ENCODE measurements around the gene HMGB3.

HMGB3 gene

GRCh38 chrX:151013164-151013743 lies 30.1 kb downstream of the HMGB3 start:
- TF ChIP-seq SIN3A (IDR thresholded peaks at IDR 0.05; ENCODE audit: borderline replicate concordance, insufficient read depth, low read length) (no peak), REST (IDR thresholded peaks at IDR 0.05; ENCODE audit: insufficient read depth in 1 of 2, low read depth in 2 of 2, low read length in 2 of 2) (no peak), POLR2AphosphoS5 (IDR thresholded peaks at IDR 0.05; ENCODE audit: low read depth, low read length) (no peak), TAF1 (IDR thresholded peaks at IDR 0.05; ENCODE audit: borderline replicate concordance, insufficient read depth, low read length) (no peak), FOXP2 (optimal IDR thresholded peaks at IDR 0.05; ENCODE audit: borderline replicate concordance, extremely low read depth, extremely low read length, insufficient read depth) (no peak)

GRCh38 chrX:151015684-151016083 lies 32.5 kb downstream of the HMGB3 start:
- TF ChIP-seq POLR2AphosphoS5 (IDR thresholded peaks at IDR 0.05; ENCODE audit: low read depth, low read length) (no peak), REST (IDR thresholded peaks at IDR 0.05; ENCODE audit: insufficient read depth in 1 of 2, low read depth in 2 of 2, low read length in 2 of 2) (no peak), SIN3A (IDR thresholded peaks at IDR 0.05; ENCODE audit: borderline replicate concordance, insufficient read depth, low read length) (no peak), FOXP2 (optimal IDR thresholded peaks at IDR 0.05; ENCODE audit: borderline replicate concordance, extremely low read depth, extremely low read length, insufficient read depth) (no peak), TAF1 (IDR thresholded peaks at IDR 0.05; ENCODE audit: borderline replicate concordance, insufficient read depth, low read length) (no peak)

GRCh38 chrX:151019856-151020255 lies 36.7 kb downstream of the HMGB3 start:
- TF ChIP-seq POLR2AphosphoS5 (IDR thresholded peaks at IDR 0.05; ENCODE audit: low read depth, low read length) = no peak

GRCh38 chrX:151030845-151031244 lies 47.7 kb downstream of the HMGB3 start:
- no peak for TF ChIP-seq TAF1 (IDR thresholded peaks at IDR 0.05; ENCODE audit: borderline replicate concordance, insufficient read depth, low read length)
- no peak for TF ChIP-seq SIN3A (IDR thresholded peaks at IDR 0.05; ENCODE audit: borderline replicate concordance, insufficient read depth, low read length)
- no peak for TF ChIP-seq REST (IDR thresholded peaks at IDR 0.05; ENCODE audit: insufficient read depth in 1 of 2, low read depth in 2 of 2, low read length in 2 of 2)
- TF ChIP-seq POLR2AphosphoS5 (IDR thresholded peaks at IDR 0.05; ENCODE audit: low read depth, low read length) = no peak
- no peak for TF ChIP-seq FOXP2 (optimal IDR thresholded peaks at IDR 0.05; ENCODE audit: borderline replicate concordance, extremely low read depth, extremely low read length, insufficient read depth)

GRCh38 chrX:151031391-151031975 lies 48.3 kb downstream of the HMGB3 start:
- TF ChIP-seq REST (IDR thresholded peaks at IDR 0.05; ENCODE audit: insufficient read depth in 1 of 2, low read depth in 2 of 2, low read length in 2 of 2) (no peak), TAF1 (IDR thresholded peaks at IDR 0.05; ENCODE audit: borderline replicate concordance, insufficient read depth, low read length) (no peak), POLR2AphosphoS5 (IDR thresholded peaks at IDR 0.05; ENCODE audit: low read depth, low read length) (no peak), SIN3A (IDR thresholded peaks at IDR 0.05; ENCODE audit: borderline replicate concordance, insufficient read depth, low read length) (no peak), FOXP2 (optimal IDR thresholded peaks at IDR 0.05; ENCODE audit: borderline replicate concordance, extremely low read depth, extremely low read length, insufficient read depth) (no peak)
